H7 (cell line): ENCODE results near the gene TTYH2. TPM values are rescaled to one million over a fixed set of nuclear protein-coding genes. Genes with fewer than 3 reads are reported as not detected.
A peak's percentile ranks its signal among the peaks of the same experiment; 100 is the strongest.

ENCODE experiments used
- DNase-seq: peaks from one replicate; pipeline ENCODE4 v3.0.0; 2012
- H3K27me3 ChIP-seq: 2 replicates; pipeline ENCODE4 v1.6.0; 2011; ENCODE audit warnings: mild to moderate bottlenecking, low read length; ENCODE audit not compliant: control insufficient read depth, insufficient read depth
- H3K36me3 ChIP-seq: replicated peaks from 2 replicates; pipeline ENCODE4 v1.5.1; 2011; ENCODE audit warnings: low read length; ENCODE audit not compliant: control insufficient read depth, insufficient read depth
- H3K4me3 ChIP-seq: 2 replicates; pipeline ENCODE4 v1.5.1; 2011; ENCODE audit warnings: low read depth, mild to moderate bottlenecking, control low read depth, low read length, moderate library complexity; ENCODE audit not compliant: insufficient read depth
- total RNA-seq: library from RNA; depleted of rRNA; stranded (reverse); fragments of >200 nt; shearing (Covaris generic); gene quantifications from 2 replicates; pipeline ENCODE4 v1.2.3, GENCODE V29; 2014

The TTYH2 gene
- total RNA-seq, 1 experiment from 2014 or later, result 2.5 TPM

DNA sequence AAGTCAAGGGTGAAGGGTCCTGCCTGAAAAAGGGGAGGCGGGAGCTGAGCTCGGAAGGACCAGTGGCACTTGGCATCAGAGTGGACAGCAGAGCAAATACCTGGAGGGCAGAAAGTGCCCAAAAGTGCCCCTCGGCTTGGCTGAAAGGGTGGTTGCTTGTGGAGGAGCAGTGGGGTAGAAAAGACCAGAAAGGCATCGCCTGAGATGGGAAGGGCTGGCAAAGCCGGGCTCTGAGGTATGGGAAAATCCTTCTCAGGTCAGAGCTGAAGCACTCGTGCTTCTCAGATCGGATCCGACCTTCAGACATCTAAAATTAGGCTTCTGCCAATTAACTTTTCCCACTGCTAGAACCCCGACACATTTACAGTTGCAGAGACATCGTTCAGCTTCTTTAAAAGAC, 11.4 kb upstream of the TTYH2 start:
- no peak overlapping the region for H3K4me3 ChIP-seq
- no peak for DNase-seq
- peaks cover 14% of the 10 kb centered on the region for H3K27me3 ChIP-seq
- H3K36me3 ChIP-seq, result peaks cover 14% of the 10 kb centered on the region

DNA sequence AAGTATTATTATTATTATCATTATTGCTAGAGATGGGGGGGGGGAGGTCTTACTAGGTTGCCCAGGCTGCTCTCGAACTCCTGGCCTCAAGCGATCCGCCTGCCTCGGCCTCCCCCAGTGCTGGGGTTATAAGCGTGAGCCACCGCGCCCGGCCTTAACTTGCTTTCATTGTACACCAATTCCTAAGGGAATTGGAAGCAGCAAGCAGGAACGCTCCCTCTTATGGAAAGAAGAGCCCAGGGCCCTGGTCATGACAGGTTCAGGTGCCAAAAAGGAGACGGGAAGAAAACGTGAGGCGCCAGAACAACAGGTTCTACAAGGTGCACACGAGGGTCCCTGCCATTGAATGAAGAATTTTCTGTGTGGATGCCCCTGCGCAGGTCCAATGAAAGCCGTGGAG, 10.4 kb upstream of the TTYH2 start:
- peak overlapping the region; percentile 29 for H3K4me3 ChIP-seq
- no peak for DNase-seq
- peaks cover 14% of the 10 kb centered on the region for H3K27me3 ChIP-seq
- H3K36me3 ChIP-seq, result peaks cover 18% of the 10 kb centered on the region

DNA sequence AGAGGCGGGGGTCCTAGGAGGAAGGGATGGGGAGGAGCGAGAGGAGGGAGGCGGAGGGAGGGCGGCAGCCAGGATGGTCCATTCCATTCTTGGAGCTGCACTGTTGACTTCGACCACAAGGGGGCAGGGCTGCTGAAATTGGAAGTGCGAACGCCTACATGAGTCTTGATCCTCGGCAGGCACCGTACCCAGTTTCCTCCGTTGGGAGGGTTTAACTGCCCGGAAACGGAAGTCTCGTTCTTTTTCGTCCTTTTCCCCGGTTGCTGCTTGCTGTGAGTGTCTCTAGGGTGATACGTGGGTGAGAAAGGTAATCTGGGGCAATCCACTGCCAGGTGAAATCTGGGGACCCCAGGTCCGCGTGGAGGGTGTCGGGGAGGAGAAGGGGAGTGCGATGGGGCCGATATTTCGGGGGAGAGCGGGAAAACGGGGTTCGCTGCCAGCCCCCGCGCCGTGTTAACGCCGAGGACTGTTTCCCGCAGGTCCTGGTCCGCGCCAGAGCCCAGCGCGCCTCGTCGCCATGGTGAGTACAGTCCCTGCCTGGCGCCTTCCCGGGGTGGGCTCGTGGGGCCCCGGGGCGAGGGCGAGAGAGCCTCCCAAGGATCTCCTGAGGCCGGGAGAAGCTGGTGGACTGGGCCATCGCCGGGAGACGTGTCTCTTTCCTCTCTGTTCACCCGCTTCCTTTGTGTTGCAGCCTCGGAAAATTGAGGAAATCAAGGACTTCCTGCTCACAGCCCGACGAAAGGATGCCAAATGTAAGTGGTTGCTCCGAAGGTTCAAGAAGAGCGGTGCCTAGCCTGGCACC, 9.7 kb upstream of the TTYH2 start, which contains the start of gene RPL38:
Gene RPL38, plus strand, starts transcription at position 240 of the 802 bp plus-strand sequence. Its CDS starts 278 bp downstream, at position 518.
- peak within 1 kb of the TSS; percentile 91 for H3K4me3 ChIP-seq

DNA sequence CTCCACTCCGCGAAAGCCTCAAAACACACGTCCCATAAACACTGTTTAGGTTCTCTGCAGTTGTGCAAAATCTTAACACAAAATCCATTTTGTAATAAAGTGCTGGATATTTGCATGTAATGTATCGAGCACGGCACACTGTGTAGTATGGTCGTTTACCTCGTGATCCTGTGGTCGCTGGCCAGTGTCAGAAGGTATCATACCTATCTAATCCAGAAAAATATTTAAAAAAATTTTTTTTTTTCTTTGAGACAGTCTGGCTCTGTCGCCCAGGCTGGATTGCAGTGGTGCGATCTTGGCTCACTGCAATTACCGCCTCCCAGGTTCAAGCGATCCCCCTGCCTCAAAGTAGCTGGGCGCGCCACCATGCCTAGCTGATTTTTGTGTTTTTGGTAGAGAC, 8.9 kb upstream of the TTYH2 start:
- peaks cover 28% of the 10 kb centered on the region for H3K36me3 ChIP-seq
- no peak for DNase-seq
- H3K4me3 ChIP-seq, result peak overlapping the region; percentile 91
- H3K27me3 ChIP-seq, result peaks cover 14% of the 10 kb centered on the region

More for the DNA sequence above, 9.7 kb upstream of the TTYH2 start, which contains the start of gene RPL38:
- Histone ChIP-seq H3K27me3 (peaks cover 14% of the 10 kb centered on the region), H3K36me3 (peaks cover 23% of the 10 kb centered on the region)
- DNase-seq, result peak; percentile 98

DNA sequence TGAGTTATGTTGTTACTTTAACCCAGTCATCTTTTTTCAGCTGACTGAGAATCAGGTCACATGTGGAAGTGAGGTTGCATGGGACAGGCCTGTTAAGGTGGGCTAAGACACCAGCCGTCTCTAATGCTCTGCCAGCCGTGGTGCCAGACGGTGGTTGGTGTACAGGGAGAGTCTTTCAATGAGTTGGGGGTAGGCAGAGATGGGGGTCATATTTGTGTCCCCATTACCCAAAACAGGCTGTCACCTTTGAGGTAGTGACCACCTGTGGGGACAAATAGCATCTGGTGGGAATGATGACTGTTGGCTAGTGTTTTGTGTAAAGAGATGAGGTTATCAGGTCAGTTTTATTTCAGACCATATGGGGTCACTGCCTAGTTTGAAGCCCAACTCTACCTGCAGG, 8.1 kb upstream of the TTYH2 start:
- Histone ChIP-seq H3K36me3 (peaks cover 30% of the 10 kb centered on the region), H3K27me3 (peaks cover 12% of the 10 kb centered on the region), H3K4me3 (no peak overlapping the region)
- no peak for DNase-seq

DNA sequence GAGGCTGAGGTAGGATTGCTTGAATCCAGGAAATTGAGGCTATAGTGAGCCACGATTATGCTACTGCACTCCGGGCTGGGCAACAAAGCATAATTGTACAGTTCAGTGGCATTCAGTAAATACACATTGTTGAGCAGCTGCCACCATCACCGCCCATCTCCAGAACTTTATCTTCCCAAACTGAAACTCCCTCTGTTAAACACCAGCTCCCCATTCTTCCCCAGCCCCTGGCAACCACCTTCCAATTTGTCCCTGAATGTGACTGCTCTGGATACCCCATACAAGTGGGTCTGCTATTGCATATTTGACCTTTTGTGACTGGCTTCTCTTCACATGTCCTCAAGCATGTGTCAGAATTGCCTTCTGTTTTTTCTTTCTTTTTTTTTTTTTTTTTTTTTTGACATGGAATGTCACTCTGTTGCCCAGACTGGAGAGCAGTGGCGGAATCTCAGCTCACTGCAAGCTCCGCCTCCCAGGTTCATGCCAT, 7.0 kb upstream of the TTYH2 start:
- H3K27me3 ChIP-seq, result peaks cover 2% of the 10 kb centered on the region
- peaks cover 30% of the 10 kb centered on the region for H3K36me3 ChIP-seq
- no peak for DNase-seq
- H3K4me3 ChIP-seq, result no peak overlapping the region

DNA sequence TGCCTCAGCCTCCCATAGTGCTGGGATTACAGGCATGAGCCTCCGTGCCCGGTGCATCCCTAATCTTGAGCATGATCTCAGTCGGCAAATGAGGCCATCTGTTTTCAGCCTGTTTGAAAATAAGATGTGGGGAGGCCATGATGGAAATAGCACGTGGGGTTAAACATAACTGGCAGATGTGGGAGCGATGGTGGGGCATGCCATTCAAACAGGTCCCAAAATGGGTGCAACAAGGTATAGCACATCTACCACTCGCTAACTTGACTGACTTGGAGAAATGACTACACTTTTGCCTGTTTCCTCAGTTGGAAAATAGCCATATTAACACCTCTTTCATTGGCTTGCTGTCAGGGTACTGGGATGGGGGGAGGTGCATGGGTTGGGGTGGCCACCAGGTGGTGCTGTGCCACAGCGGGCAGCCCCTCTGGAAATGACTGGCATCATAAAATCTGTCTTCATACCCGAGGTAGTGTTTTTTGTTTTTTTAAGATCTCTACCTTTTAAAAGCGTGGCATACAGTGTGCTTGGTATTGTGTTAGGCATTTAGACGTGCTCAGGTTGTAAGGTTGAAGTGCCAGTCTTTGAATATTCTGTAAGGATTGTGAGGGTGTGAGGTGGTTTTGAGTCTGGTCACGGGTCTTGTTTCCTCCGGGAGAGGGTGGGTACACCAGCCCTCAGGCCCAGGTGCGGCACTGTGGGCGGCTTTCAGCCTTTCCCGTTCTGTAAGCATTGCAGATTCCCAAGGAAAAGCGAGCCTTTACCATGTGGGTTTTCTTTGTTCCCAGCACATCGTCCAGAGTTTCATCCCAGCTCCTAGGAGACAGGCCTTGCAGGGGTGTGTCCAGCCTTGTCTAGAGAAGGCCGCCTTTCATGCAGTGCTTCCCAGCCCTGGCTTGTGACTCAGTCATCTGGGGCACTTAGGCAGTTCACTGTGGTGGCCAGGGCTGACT, 2.9 kb upstream of the TTYH2 start:
- DNase-seq, result peak; percentile 87
- Histone ChIP-seq H3K36me3 (peaks cover 26% of the 10 kb centered on the region), H3K27me3 (peaks cover 19% of the 10 kb centered on the region), H3K4me3 (no peak overlapping the region)

DNA sequence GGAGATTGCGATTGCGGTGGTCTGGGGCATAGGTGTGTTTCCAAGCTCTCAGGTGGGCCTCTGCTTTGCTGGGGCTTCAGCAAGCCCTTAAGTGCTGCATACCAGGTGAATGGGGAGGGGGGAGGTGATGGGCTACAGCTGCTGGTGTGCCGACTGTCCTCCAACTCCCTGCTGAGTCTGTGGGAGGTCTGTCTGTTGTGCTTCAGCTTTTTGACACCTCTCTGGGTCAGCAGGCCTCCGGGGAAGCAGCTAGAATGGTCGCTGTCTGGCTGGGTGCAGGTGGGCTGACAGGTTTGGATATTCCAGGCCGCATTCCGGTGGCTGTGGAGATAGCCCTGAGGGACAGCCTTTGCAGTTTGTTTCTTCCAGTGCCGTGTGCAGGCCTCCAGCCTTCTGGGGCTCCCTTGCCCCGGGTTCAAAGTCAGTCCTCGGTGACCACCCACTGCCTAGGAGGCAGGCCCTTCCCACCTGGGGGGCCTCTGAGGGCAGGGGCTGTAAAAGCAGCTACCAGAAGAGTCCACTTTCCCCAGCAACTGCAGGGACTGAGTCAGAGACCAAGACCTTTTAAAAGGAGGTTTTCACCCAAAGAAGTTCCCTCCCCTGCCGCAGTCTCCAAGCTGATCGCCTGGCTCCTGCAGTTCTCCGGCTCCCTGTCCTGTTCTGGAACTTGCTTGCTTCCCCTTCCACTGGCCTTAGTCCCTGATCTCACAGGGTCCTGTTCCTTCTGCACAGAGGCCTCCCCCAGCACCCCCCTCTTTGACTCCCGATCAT, 2.0 kb upstream of the TTYH2 start:
- Histone ChIP-seq H3K4me3 (peak overlapping the region; percentile 54; the same call in 1 of the 2 replicates), H3K27me3 (peaks cover 19% of the 10 kb centered on the region), H3K36me3 (peaks cover 20% of the 10 kb centered on the region)
- peak; percentile 75 for DNase-seq

DNA sequence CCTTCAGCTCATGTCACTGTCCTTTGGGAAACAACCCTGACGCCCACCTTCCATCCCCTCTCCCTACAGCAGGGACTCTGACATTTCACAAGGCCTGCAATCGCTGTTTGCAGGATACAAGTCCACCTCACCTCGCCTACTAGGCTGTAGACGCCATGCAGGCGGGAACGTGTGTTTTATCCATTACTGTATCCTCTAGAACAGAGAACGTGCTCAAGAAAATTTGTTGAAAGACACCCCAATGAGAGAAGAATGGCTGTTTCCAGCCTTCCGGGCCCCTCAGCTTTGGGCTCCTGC, 1.5 kb upstream of the TTYH2 start:
- Histone ChIP-seq H3K4me3 (peak overlapping the region; percentile 54), H3K27me3 (peaks cover 19% of the 10 kb centered on the region), H3K36me3 (peaks cover 17% of the 10 kb centered on the region)
- DNase-seq, result no peak

DNA sequence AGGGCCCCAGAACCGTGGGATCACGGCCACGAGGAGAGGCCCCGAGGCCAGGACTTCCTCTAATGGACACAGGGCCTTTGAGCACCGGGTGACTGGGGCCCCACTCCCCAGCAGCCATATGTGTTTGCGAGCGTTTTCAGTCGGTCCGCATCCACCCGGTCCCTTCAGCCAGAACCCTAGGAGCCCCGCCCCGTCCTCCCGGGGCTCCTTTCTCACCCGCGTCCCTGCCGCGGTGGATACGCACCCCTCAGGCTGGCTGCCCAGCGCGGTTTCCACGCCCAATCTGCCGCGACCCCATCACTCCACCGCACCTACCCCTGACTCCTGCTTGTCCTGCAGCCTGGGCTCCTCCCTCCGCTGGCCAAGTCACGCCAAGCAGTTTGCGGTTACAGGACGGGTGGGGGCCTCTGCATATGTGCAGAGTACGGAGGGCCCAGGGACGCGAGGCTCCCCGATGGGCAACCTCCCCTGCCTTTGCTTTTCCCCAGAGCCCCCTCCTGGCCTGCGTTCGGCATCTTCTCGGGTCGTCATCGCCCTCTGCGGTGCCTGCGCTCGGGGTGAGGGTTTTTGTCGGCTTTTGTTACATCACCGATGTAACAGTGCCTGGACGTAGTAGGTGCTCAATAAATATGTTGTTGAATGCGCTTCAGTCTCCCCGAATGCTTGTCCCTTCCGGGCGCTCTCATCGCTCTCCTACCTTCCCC, 1.0 kb upstream of the TTYH2 start:
- Histone ChIP-seq H3K36me3 (peaks cover 15% of the 10 kb centered on the region), H3K27me3 (peaks cover 19% of the 10 kb centered on the region), H3K4me3 (peak overlapping the region; percentile 54)
- DNase-seq, result peak; percentile 76

DNA sequence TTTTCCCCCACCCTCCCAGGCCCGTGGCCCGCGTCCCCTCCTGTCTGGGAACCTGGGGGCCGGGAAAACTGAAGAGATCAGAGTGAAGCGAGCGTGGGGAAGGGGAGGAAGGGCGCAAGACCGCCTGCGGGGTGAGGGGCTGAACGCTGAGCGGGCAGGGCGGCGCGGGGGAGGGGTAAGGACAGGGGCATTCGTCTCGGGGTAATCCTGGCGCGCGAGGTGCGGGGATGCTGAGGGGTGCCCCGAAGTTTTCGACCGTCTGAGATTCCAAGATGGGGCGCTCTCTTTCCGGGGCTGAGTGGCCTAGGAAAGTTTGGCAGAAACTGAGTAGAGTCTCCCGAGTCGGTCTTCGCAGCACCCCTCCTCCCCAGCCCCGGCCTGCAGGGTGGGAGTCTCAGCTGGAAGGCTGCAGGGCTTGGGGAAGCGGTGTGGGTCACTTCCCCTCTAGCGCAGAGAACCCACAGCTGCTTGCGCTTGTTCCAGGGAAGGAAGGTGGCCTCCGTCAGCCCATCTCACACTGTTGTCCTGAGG, 555 bp downstream of the TTYH2 start:
- peak overlapping the region; percentile 70 for H3K4me3 ChIP-seq
- DNase-seq, result peak; percentile 64

DNA sequence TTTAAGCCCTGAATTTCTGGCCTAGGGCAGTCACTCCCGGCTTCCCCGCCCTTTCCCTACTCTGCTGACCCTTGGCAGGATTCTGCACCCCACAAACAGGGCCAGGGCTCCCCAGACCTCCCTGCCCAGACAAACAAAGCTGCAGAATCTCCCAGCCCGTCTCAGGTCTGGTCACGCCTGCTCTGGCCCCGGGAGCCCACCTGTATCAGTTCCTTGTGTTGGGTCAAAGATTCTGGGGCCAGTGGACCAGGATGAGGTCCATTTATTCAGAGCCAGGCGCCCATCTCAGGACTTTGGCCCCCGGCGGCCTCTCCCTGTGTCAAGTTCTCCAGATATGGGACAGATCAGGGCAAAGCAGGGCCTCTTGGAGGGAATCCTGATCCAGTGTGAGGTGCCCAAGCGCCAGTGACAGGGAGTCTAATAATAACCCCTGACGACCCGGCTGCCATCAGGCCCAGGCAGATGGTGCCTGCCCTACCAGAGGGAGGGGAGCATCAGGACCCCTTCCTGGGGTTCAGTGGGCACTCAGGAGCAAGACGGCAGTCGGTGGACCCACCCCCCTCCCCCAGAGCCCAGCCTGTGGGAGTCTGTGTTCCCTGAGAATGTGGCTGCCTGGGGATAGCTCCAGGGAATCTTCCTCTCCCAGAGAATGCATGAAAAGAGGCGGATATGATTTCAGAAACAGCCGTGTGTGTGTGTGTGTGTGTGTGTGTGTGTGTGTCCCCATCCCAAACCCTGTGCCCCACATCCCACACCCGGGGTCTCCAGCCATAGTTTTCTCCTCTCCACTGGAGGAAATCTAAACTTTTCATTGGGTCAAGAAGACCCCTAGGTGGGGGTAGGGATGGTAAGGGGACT, 1.3 kb downstream of the TTYH2 start:
- no peak for DNase-seq
- peaks cover 19% of the 10 kb centered on the region for H3K27me3 ChIP-seq
- no peak overlapping the region for H3K4me3 ChIP-seq
- peaks cover under 1% of the 10 kb centered on the region for H3K36me3 ChIP-seq

More for the DNA sequence above, 555 bp downstream of the TTYH2 start:
- H3K27me3 ChIP-seq, result peaks cover 19% of the 10 kb centered on the region
- peaks cover 7% of the 10 kb centered on the region for H3K36me3 ChIP-seq

DNA sequence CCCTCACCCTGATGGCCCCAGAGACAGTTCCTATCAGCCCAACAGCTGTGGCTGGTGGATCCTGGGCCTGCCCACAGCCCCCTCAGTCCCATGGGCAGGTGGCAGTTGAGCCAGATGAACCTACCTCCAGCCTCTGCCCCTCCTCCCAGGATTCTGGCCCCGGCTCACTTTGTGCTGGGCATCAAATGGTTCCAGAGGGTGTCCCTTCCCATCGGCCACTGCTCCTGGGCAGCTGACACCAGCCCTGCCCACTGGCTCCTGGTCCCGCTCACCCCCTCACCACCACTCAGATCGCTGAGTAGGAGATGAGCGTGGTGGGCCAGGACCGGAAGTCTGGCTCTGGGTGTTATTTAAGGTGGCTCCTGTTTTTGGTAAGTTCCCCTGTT, 2.0 kb downstream of the TTYH2 start:
- DNase-seq, result no peak
- H3K27me3 ChIP-seq, result peaks cover 19% of the 10 kb centered on the region
- H3K4me3 ChIP-seq, result no peak overlapping the region
- H3K36me3 ChIP-seq, result no peaks in the 10 kb centered on the region
